ENCODE results near the gene TEX53. TPM values are rescaled to one million over a fixed set of nuclear protein-coding genes. Genes with fewer than 3 reads are reported as not detected.

The TEX53 gene
- not detected in 2 replicates for total RNA-seq (2022)
- Bru-seq, nascent RNA, result not detected
- BruChase-seq, experiment 1, labeled RNA remaining after a 2-hour chase, result not detected
- not detected for BruChase-seq, experiment 2, labeled RNA remaining after a 6-hour chase
- long read RNA-seq, result 0 reads

DNA sequence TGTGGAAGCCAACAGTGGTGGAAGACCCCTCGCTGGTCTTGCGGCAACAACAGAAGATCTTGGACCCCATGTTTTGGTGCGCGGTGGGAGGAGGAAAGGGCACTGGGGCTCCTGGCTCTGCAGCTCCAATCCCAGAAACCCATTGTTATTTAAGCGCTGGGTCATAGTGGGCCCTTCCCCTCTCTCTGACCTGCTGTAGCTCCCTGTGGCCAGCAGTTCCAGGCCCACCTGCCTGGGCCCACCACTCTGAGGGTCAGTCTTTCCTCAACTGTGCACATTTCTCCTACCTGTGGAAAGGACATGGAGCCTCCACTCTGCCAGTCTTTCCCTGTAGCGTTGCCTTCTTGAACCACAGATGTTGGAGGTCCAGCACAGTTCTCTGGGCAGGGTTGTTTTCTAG, at the start of gene TEX53:
Gene TEX53, minus strand, starts transcription at position 101 of the 400 bp plus-strand sequence. Its CDS starts 31 bp downstream, at position 70.
- Histone ChIP-seq H3K4me3 (ENCODE audit: low read depth, low read length) (no peak within 1 kb of the TSS), H3K4me1 (no peaks in the 10 kb centered on the region), H3K27me3 (replicated peaks; ENCODE audit: control insufficient read depth, insufficient read depth, low read length) (no peaks in the 10 kb centered on the region; the same call in 1 of the 2 replicates), H3K36me3 (ENCODE audit: control insufficient read depth, insufficient read depth, low read length) (no peaks in the 10 kb centered on the region), H3K9me3 (no peaks in the 10 kb centered on the region)
- CTCF ChIA-PET, result no interaction called here
- Mint-ChIP-seq H3K4me3 (ENCODE audit: unreplicated experiment) (no peak within 1 kb of the TSS), H3K36me3 (ENCODE audit: insufficient read depth, unreplicated experiment) (peaks cover 5% of the 10 kb centered on the region), H3K9me3 (ENCODE audit: unreplicated experiment) (no peaks in the 10 kb centered on the region), H3K27ac (ENCODE audit: unreplicated experiment) (no peak within 1 kb of the TSS), H3K27me3 (ENCODE audit: insufficient read depth, unreplicated experiment) (peaks cover 11% of the 10 kb centered on the region), H3K4me1 (ENCODE audit: low read depth, unreplicated experiment) (no peaks in the 10 kb centered on the region)
- POLR2A ChIA-PET, result no interaction called here
- intact Hi-C loops (cut with micrococcal nuclease; ENCODE audit: unreplicated experiment), result no loop called here
- TF ChIP-seq, protein P1, sequence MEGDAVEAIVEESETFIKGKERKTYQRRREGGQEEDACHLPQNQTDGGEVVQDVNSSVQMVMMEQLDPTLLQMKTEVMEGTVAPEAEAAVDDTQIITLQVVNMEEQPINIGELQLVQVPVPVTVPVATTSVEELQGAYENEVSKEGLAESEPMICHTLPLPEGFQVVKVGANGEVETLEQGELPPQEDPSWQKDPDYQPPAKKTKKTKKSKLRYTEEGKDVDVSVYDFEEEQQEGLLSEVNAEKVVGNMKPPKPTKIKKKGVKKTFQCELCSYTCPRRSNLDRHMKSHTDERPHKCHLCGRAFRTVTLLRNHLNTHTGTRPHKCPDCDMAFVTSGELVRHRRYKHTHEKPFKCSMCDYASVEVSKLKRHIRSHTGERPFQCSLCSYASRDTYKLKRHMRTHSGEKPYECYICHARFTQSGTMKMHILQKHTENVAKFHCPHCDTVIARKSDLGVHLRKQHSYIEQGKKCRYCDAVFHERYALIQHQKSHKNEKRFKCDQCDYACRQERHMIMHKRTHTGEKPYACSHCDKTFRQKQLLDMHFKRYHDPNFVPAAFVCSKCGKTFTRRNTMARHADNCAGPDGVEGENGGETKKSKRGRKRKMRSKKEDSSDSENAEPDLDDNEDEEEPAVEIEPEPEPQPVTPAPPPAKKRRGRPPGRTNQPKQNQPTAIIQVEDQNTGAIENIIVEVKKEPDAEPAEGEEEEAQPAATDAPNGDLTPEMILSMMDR (IDR thresholded peaks at IDR 0.05; ENCODE audit: insufficient read depth in 1 of 2, low read depth in 1 of 2, low read length in 1 of 2, severe bottlenecking in 1 of 2, unreplicated experiment in 1 of 2), result no peak
- DNase-seq, result no peak
- BruUV-seq (replicated peaks), result no TSS peak

DNA sequence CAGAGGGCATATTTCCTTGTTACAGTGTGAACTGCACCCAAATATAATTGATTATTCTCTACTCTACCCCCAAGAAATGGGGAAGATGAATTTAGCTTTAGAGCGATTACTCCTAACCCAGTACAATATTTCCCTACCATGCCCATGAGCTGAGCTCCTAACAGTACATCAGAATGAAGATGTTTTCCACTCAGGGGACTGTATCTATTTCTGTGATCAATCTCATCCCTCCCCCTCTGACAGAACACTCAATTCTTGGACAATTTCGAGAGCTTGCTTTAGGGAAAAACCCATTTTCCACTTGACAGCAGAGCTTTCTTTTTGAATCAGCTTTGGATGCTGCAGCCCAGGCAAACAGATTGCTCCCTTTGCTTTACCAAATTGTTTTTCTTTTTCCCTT, 49.1 kb upstream of the TEX53 start:
- Histone ChIP-seq H3K36me3 (ENCODE audit: control insufficient read depth, insufficient read depth, low read length) (no peaks in the 10 kb centered on the region), H3K9me3 (no peaks in the 10 kb centered on the region), H3K4me3 (ENCODE audit: low read depth, low read length) (no peak overlapping the region), H3K27me3 (replicated peaks; ENCODE audit: control insufficient read depth, insufficient read depth, low read length) (no peaks in the 10 kb centered on the region; the same call in 1 of the 2 replicates), H3K4me1 (no peaks in the 10 kb centered on the region)
- H3K27ac Mint-ChIP-seq (ENCODE audit: unreplicated experiment), result no peak overlapping the region
- H3K4me3 Mint-ChIP-seq (ENCODE audit: unreplicated experiment), result no peak overlapping the region
- no peaks in the 10 kb centered on the region for H3K36me3 Mint-ChIP-seq (ENCODE audit: insufficient read depth, unreplicated experiment)
- POLR2A ChIA-PET, result no interaction called here
- H3K4me1 Mint-ChIP-seq (ENCODE audit: low read depth, unreplicated experiment), result no peaks in the 10 kb centered on the region
- CTCF ChIA-PET, result interaction anchor here (0.9 kb wide), 1 partner anchor 53 kb away, joined by 3 read pairs; no protein-coding TSS in a partner anchor
- intact Hi-C loops (cut with micrococcal nuclease; ENCODE audit: unreplicated experiment), result no loop called here
- H3K27me3 Mint-ChIP-seq (ENCODE audit: insufficient read depth, unreplicated experiment), result peaks cover 8% of the 10 kb centered on the region
- BruUV-seq (replicated peaks), result no TSS peak
- DNase-seq, result no peak
- H3K9me3 Mint-ChIP-seq (ENCODE audit: unreplicated experiment), result no peaks in the 10 kb centered on the region
- TF ChIP-seq, protein P1 (IDR thresholded peaks at IDR 0.05; ENCODE audit: insufficient read depth in 1 of 2, low read depth in 1 of 2, low read length in 1 of 2, severe bottlenecking in 1 of 2, unreplicated experiment in 1 of 2), result no peak

DNA sequence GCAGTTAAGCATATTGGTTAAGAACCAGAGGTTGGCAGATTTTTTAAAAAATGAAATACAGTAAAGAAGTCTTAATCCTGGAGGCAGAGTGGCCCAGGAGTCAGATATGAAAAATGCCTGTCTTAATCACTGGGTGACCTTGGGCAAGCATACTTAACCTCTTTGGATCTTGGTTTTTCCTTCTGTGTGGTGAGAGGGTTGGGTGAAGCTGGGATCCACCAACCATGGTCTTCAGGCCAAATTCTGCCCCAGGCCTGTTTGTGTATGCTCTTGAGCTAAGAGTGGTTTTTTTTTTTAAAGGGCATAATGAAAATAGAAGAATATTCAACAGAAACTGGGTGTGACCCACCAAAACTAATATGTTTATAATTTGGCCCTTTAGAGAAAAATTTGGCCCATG, 44.4 kb upstream of the TEX53 start:
- Histone ChIP-seq H3K27me3 (replicated peaks; ENCODE audit: control insufficient read depth, insufficient read depth, low read length) (no peaks in the 10 kb centered on the region; the same call in 1 of the 2 replicates), H3K36me3 (ENCODE audit: control insufficient read depth, insufficient read depth, low read length) (no peaks in the 10 kb centered on the region), H3K4me1 (no peaks in the 10 kb centered on the region), H3K4me3 (ENCODE audit: low read depth, low read length) (no peak overlapping the region), H3K9me3 (no peaks in the 10 kb centered on the region)
- TF ChIP-seq, protein P1 (IDR thresholded peaks at IDR 0.05; ENCODE audit: insufficient read depth in 1 of 2, low read depth in 1 of 2, low read length in 1 of 2, severe bottlenecking in 1 of 2, unreplicated experiment in 1 of 2), result no peak
- no TSS peak for BruUV-seq (replicated peaks)
- ChIA-PET POLR2A (no interaction called here), CTCF (no interaction called here)
- no peak for DNase-seq
- H3K4me3 Mint-ChIP-seq (ENCODE audit: unreplicated experiment), result no peak overlapping the region
- no peaks in the 10 kb centered on the region for H3K36me3 Mint-ChIP-seq (ENCODE audit: insufficient read depth, unreplicated experiment)
- intact Hi-C loops (cut with micrococcal nuclease; ENCODE audit: unreplicated experiment), result no loop called here
- H3K4me1 Mint-ChIP-seq (ENCODE audit: low read depth, unreplicated experiment), result no peaks in the 10 kb centered on the region
- no peak overlapping the region for H3K27ac Mint-ChIP-seq (ENCODE audit: unreplicated experiment)
- no peaks in the 10 kb centered on the region for H3K27me3 Mint-ChIP-seq (ENCODE audit: insufficient read depth, unreplicated experiment)
- H3K9me3 Mint-ChIP-seq (ENCODE audit: unreplicated experiment), result no peaks in the 10 kb centered on the region

All from Caco-2 (cell line).